Ramos (cell line): ENCODE measurements around the gene SLC23A3.

ENCODE experiments used
- in situ Hi-C: fragments of 300-500 bp; cut with MboI; formaldehyde crosslinking; loops from one replicate; pipeline ENCODE4 v1.14.3; 2022; ENCODE audit warnings: low sequenced_read_pairs; ENCODE audit not compliant: unreplicated experiment

The SLC23A3 gene

GRCh38 chr2:219160186-219161017, 9.4 kb downstream of the SLC23A3 start, which contains the start of gene NHEJ1:
Gene NHEJ1 (minus strand): TSS chr2:219160815. CDS start chr2:219158362, 2,453 bp downstream.
- in situ Hi-C loops: loop anchor here (5.0 kb wide), 1 partner anchor 137 kb away; no protein-coding TSS in a partner anchor

DNA sequence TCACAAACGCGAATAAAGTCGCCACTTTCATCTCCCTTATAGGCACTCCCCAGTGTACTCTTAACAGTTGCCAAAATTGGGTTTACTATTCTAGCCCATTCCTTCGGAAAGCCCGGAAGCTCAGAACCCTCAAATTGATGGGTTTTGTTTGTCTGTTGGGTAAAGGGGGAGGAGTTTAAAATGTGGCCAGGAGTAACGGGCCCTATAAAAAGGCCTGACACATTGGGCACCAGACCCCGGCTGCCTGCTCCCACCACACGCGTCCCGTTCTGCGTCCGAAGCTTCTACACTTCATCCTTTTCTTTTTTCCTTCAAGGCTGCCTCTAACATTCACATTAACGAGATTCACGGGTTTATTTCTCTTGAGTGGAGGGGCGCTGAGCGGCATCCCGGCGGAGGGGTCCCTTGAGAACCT, 10.1 kb downstream of the SLC23A3 start:
- in situ Hi-C loops: loop anchor here (5.0 to 10.0 kb wide), 2 partner anchors 135 to 138 kb away; no protein-coding TSS in a partner anchor

- in situ Hi-C loops: loop anchor here (10.0 kb wide), 1 partner anchor 134 kb away; no protein-coding TSS in a partner anchor
Observed at GRCh38 chr2:219158586-219158985, 11.2 kb downstream of the SLC23A3 start.

DNA sequence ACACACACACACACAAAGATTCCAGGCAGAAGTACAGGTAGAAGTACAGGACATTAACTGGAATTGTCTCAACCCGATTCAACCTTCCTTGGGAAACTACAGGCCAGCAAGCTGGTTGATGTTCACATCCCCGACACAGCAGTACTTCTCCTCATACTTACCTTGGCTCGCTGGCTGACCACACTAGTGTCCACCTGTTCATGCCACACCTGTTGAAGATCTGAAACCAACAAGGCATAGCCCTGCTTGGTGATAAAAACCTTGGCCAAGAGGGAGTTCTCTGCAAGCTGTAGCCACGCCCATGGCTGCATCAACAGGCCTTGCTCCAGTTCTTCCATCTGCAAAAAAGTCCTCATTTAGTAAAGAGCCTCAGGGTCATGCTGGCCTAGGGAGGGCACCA, 11.8 kb downstream of the SLC23A3 start:
- in situ Hi-C loops: loop anchor here (10.0 kb wide), 1 partner anchor 133 kb away; no protein-coding TSS in a partner anchor

DNA sequence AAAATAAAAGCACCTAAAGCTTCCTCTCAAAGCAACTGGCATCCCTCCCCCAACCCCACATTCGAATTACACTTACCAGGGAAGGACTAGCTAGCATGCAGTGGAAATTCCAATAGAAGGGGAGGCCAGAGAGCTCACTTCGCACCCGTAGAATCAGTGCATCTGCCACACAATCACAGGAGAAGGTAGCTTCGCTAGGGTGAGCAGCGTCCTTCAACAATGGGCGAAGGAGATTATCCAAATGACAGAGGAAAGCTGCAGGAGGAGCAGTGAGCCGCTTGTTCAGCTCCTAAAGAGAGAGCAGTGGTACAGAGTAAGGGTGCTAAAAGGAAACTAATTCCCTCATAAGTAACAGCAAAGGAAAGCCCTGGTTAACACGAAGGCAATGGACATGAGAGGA, 12.4 kb downstream of the SLC23A3 start:
- in situ Hi-C loops: loop anchor here (10.0 kb wide), 1 partner anchor 133 kb away; no protein-coding TSS in a partner anchor

DNA sequence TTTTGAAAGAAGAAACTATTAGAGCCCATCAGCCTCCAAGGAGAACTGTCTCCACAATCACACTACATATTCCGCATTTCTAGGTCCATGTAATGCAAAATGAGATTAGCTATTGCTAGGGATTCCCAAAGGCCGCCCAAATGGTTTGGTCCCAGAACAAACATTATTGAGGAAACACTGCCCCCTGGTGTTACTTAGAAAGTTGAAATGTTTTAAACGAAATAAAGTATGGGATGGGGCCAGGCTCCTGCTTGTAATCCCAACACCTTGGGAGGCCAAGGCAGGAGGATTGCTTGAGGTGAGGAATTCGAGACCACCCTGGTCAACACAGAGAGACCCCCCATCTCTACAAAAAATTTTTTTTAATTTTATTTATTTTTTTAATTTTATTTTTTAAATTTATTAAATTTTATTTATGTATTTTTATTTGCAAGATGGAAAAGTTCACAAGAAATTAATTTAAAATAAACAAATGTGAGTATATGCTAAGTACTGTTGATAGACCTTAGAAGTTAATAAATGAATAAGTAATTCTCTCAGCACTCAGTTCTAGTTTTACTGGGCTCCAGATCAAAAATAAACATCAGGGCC, 14.7 kb downstream of the SLC23A3 start:
- in situ Hi-C loops: loop anchor here (10.0 kb wide), 1 partner anchor 130 kb away; no protein-coding TSS in a partner anchor

DNA sequence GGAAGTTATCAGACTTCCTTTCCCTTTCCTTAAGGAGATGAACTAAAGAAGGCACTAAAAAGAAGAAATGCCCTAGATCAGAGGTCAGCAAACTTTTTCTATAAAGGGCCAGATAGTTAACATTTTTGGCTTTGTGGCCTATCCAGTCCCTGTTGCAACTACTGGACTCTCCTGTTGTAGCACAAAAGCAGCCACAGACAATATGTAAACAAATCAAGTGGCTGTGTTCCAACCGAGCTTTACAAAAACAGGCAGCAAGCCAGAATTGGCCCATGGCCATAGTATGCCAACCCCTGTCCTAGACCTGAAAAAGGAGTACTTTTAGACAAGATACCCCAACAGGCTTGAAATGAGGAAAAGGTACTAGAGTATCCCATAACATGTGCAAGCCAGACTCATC, 20.2 kb downstream of the SLC23A3 start:
- in situ Hi-C loops: loop anchor here (10.0 kb wide), 1 partner anchor 125 kb away; no protein-coding TSS in a partner anchor

DNA sequence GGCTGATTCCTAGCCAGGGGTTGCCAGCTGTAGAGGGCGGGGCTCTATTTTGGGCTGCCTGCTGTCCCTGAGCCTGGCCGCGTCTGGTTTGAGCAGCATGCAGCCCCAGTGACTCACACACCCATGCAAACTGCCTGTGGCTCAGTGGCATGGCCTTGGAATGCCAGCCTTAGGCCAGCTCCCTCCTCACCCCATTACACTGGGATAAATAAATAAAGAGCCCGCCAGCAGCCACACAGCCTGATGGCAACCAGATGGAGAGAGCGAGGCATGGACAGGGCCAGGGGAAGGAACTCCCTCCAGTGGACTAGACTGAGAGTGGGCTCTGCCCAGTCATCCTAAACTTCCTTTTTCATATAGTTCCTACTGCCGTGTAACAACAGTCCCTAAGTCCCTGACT, 27.5 kb downstream of the SLC23A3 start:
- in situ Hi-C loops: no loop called here

DNA sequence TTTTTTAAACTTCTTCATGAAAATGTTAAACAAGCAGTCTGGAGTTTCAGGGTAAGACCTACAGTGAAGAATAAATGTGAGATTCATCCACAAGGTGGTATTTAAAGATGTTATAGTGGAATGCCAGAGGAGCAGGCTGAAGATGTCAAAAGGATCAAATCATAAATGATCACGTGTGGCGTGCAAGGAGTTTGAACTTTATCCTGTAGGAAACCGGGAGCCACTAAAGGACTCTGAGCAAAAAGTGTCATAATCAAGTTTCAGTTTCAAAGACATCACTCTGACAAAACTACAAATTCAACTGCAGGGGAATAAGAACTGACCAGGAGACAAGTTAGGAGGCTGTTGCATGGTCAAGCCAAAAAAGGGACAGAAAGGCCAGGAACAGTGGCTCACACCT, 29.1 kb downstream of the SLC23A3 start:
- in situ Hi-C loops: no loop called here

- in situ Hi-C loops: no loop called here
Observed at GRCh38 chr2:219133976-219134375, 35.9 kb downstream of the SLC23A3 start.

DNA sequence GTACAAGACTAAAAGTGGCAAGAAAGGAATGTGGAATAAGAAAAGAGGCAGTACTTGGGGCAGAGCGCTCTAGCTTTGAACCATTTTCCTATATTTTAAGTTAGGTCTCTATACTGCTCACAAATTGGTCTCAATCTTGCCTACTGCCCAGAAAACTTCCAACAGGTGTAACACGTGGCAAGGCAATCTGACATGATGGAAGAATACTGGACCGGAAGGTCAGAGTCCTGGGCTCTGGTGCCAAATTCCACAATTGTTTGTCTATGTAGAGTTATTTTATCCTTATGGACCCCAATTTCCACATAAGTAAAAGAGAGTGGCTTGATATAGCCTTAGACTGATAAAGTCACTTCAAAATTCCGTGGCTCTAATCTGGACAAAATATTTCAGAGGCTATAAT, 38.1 kb downstream of the SLC23A3 start:
- in situ Hi-C loops: no loop called here

- in situ Hi-C loops: no loop called here
Observed at GRCh38 chr2:219131327-219131726, 38.5 kb downstream of the SLC23A3 start.

DNA sequence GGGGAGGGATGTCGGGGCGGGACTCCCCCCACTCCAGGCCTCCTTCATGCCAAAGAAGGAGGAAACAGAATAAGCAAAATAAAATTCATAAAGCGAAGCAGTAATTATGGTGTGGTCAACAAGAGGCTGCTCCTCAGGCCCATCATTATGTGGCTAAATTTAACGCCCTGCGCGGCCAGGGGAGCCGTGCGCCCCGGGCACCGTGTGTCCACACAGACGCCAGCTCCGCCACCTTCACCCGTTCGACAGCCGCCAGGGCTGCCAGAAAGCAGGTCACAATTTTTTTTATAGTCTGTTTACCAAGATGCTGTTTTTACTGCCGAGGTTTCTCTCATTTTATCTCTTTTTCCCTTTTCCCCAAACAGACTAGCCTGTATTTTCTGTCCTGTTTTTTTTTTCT, 40.2 kb downstream of the SLC23A3 start:
- in situ Hi-C loops: no loop called here

DNA sequence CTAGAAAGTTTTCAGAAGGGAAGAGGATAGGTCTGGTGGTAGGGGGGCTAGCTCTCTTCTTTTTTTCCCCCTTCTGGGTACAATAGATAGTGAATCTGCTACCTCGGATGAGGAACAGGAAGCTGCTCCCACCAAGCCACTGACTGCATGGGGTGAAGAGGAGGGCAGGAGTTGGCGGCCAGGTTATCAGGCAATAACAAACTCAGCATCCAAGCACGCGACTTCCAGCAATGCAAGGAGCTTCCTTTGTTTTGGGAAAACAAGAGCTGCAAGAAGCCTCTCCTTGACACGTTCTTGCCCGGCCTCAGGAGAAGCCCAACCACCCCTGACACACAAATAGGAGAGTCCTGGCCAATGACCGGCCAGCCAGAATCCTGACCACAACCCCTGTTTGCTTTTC, 41.4 kb downstream of the SLC23A3 start:
- in situ Hi-C loops: no loop called here

GRCh38 chr2:219127037-219127635, 42.7 kb downstream of the SLC23A3 start:
- in situ Hi-C loops: no loop called here

DNA sequence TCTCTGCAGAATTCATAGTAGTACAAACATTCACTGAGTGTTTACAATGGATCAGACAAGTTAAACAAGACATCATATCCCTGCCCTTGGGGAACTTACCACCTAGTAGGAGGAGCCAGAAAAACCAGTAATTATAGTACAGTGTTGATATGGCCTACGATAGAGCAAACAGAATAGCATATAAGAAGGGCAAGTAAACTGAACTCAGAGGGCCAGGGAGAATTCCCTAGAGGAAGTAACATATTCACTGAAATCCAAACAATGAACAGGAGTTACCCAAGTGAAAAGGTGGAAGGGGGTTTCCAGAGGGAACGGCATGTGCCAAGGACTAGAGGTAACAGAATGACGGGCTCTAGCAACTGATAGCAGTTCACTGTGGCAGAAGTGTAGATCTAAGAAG, 43.3 kb downstream of the SLC23A3 start:
- in situ Hi-C loops: no loop called here

DNA sequence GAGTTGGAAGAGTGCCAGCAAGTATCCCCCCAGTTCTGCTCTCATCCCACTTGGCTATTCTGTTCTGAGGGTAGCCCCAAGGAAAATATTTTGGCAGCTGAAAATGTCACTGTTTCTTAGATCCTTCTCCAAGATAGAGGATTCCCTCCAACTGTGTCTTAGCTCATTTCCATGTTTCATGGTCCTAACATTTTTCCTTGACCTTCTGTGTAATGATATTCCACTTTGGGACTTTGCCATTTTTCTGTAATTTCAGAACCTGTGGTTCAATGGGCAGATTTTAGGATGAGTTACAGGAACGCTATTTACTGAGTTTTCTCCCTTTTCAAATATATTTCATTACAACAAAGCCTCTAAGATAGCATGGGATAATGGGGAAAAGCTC, 44.0 kb downstream of the SLC23A3 start:
- in situ Hi-C loops: no loop called here

- in situ Hi-C loops: no loop called here
Observed at GRCh38 chr2:219125225-219125885, 44.5 kb downstream of the SLC23A3 start.

DNA sequence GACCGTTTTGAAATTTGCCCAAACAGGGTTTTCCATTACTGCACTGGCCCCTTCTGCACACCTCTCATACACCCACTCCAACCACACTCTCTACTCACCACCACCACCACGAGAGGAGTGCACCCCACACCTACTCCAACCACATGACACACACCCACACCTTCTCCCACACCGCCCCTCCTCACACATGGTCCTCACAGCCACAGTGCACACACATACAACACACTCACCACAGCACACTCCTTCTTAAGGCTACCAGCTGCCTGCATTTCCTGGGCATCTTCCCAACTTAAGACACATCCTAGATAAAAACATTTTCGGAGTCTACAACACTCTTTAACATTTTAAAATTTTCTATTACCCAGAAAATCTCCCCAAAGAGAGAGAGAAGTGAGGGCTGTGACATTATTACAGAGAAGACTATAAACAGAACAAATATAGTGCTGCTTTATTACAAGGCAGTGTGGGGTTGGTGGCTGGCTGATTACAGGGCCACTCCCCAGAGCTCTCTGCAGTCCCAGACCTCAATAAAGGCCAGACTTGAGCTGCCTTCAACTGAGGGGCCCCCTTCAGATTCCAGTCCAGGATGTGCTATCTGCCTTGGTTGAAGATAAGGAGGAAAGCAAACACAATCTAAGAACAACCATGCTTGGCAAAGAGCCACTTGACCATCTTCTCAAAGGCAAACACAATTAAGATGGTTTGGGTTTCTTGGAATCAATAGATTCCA, 45.3 kb downstream of the SLC23A3 start:
- in situ Hi-C loops: no loop called here
